Activated T-cell treated with anti-CD3 and anti-CD28 coated beads, Interleukin-2, amount 50 U/mL, for 1 hour (primary cell): ENCODE data around the gene C1orf21.

Experiments used
- DNase-seq: peaks from one replicate; pipeline ENCODE4 v3.0.0-alpha.2; 2020

The C1orf21 gene

DNA sequence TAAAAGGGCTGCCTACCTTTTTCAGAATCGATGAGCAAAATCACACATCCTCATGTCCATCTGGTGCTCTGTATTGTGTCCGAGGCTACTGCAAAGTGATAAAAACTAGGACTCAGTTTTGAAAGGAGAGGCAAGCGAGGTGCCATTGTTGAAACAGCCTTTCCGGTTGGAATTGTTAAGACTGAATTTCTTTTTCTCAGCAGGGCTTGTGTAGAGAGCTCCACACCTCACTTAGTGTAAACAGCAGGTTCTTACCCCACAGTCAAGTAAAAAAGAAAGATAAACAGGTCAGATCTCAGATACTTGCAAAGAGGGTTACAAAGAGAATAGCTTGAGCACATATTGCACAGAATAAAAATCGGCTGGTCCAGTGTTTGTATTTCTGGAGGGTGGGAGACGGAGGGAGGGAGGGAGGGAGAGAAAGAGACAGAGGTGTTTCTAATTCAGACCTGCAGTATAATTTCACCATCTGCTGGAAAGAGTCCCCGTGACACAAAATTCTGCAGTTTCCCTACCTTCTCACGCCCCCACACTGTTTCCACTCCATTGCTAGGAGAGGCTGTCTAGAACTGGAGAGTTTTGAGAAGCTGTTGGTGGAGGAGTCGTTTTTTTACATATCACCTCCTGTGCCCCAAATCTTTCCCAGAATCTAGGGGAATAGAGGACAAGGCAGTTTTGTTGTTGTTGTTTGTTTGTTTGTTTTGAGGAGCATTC is 285.3 kb downstream of the C1orf21 start:
- no peak for DNase-seq

DNA sequence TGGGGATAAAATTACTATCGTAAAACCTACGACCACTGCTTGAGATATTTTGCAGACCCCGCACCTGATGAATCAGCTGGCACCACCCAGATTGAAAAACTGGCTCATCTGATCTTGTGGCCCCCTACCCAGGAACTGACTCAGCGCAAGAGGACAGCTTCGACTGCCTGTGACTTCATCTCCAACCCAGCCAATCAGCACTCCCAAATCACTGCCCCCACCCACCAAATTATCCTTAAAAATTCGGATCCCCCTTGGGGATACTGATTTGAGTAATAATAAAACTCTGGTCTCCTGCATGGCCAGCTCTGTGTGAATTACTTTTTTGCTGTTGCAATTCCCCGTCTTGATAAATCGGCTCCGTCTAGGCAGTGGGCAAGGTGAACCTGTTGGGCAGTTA is 286.5 kb downstream of the C1orf21 start:
- DNase-seq: no peak

DNA sequence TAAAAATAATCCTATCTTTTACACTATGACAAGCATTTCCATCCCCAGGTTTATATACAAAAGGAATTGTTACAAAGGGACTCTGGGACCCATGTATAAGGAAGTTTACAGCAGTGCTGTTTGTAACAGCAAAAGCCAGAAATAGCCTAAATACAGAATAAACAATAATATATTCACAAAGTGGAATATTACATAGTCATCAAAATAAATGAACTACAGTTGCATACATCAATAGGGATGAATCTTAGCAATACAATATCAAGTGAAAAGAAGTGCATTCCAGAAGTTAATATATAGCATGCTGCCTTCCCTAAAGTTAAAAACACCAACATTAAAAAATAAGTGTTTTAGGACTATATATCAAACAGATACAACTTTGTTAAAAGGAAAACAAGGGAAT is 290.5 kb downstream of the C1orf21 start:
- DNase-seq: no peak
